ENCODE results near the gene PLA2G12B. TPM values are rescaled to one million over a fixed set of nuclear protein-coding genes. Genes with fewer than 3 reads are reported as not detected.
"Not testable (repeated sequence)": the region's sequence is repeated elsewhere in the genome, so short reads cannot be mapped to it uniquely, and the experiment has no call there.

The PLA2G12B gene
- total and polyA plus RNA-seq, 2 donors from 2014 or later, result 0.66 to 10.3 TPM

DNA sequence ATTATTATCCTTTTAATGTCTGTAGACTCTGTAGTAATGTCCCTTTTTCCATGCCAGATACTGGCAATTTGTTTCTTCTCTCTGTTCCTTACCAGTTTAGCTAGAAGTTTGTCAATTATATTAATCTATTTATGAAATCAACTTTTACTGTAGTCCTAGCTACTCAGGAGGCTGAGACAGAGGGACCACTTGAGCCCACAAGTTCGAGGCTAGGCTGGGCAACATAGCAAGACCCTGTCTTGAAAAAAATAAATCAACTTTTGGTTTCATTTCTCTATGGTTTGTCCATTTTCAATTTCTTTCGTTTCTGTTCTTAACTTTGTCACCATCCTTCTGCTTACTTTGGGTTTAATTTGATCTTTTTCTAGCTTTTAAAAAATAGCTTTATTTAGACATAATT, 42.5 kb upstream of the PLA2G12B start:
- Histone ChIP-seq H3K36me3 (ENCODE audit: control insufficient read depth in 2 of 3, insufficient read depth in 3 of 3, low read length in 3 of 3) (no peaks in the 10 kb centered on the region), H3K4me3 (ENCODE audit: low read length in 3 of 3) (no peak overlapping the region), H3K9me3 (ENCODE audit: control insufficient read depth in 2 of 3, insufficient read depth in 1 of 3, low read length in 3 of 3) (peaks cover 0 to 3% (median 0%) of the 10 kb centered on the region in 3 donors), H3K4me1 (ENCODE audit: control insufficient read depth in 2 of 3, insufficient read depth in 2 of 3, low read depth in 1 of 3, low read length in 3 of 3) (no peaks in the 10 kb centered on the region), H3K27ac (ENCODE audit: low read depth in 2 of 2, low read length in 2 of 2) (no peak overlapping the region), H3K9ac (ENCODE audit: low read length in 3 of 3) (no peak overlapping the region), H3K27me3 (ENCODE audit: control insufficient read depth, insufficient read depth, low read length) (no peaks in the 10 kb centered on the region)
- intact Hi-C loops (cut with DNase I), result no loop called here
- TF ChIP-seq, protein P1, sequence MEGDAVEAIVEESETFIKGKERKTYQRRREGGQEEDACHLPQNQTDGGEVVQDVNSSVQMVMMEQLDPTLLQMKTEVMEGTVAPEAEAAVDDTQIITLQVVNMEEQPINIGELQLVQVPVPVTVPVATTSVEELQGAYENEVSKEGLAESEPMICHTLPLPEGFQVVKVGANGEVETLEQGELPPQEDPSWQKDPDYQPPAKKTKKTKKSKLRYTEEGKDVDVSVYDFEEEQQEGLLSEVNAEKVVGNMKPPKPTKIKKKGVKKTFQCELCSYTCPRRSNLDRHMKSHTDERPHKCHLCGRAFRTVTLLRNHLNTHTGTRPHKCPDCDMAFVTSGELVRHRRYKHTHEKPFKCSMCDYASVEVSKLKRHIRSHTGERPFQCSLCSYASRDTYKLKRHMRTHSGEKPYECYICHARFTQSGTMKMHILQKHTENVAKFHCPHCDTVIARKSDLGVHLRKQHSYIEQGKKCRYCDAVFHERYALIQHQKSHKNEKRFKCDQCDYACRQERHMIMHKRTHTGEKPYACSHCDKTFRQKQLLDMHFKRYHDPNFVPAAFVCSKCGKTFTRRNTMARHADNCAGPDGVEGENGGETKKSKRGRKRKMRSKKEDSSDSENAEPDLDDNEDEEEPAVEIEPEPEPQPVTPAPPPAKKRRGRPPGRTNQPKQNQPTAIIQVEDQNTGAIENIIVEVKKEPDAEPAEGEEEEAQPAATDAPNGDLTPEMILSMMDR (IDR thresholded peaks at IDR 0.05; ENCODE audit: borderline replicate concordance, extremely low read depth, insufficient read depth), result no peak
- DNase-seq (no peak), FAIRE-seq (no peak)

GRCh38 chr10:72995459-72995858, 40.9 kb upstream of the PLA2G12B start:
- H3K4me1 ChIP-seq (ENCODE audit: control insufficient read depth in 2 of 3, insufficient read depth in 2 of 3, low read depth in 1 of 3, low read length in 3 of 3); H3K27ac ChIP-seq (ENCODE audit: low read depth in 2 of 2, low read length in 2 of 2); DNase-seq; H3K27me3 ChIP-seq (ENCODE audit: control insufficient read depth, insufficient read depth, low read length); H3K9ac ChIP-seq (ENCODE audit: low read length in 3 of 3); H3K9me3 ChIP-seq (ENCODE audit: control insufficient read depth in 2 of 3, insufficient read depth in 1 of 3, low read length in 3 of 3); H3K36me3 ChIP-seq (ENCODE audit: control insufficient read depth in 2 of 3, insufficient read depth in 3 of 3, low read length in 3 of 3); H3K4me3 ChIP-seq (ENCODE audit: low read length in 3 of 3); FAIRE-seq; intact Hi-C loops (cut with DNase I): not testable (repeated sequence)

DNA sequence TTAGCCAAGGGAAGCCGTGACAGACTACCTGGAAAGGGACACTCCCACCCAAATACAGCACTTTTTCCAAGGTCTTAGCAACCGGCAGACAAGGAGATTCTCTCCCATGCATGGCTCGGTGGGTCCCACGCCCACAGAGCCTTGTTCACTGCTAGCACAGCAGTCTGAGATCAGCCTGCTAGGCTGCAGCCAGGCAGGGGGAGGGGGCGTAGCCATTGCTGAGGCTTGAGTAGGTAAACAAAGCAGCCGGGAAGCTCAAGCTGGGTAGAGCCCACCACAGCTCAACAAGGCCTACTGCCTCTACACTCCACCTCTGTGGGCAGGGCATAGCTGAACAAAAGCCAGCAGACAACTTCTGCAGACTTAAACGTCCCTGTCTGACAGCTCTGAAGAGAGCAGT, 35.2 kb upstream of the PLA2G12B start:
- H3K9me3 ChIP-seq (ENCODE audit: control insufficient read depth in 2 of 3, insufficient read depth in 1 of 3, low read length in 3 of 3); H3K27ac ChIP-seq (ENCODE audit: low read depth in 2 of 2, low read length in 2 of 2); H3K4me3 ChIP-seq (ENCODE audit: low read length in 3 of 3); FAIRE-seq; H3K9ac ChIP-seq (ENCODE audit: low read length in 3 of 3); intact Hi-C loops (cut with DNase I); H3K36me3 ChIP-seq (ENCODE audit: control insufficient read depth in 2 of 3, insufficient read depth in 3 of 3, low read length in 3 of 3); H3K27me3 ChIP-seq (ENCODE audit: control insufficient read depth, insufficient read depth, low read length); H3K4me1 ChIP-seq (ENCODE audit: control insufficient read depth in 2 of 3, insufficient read depth in 2 of 3, low read depth in 1 of 3, low read length in 3 of 3); DNase-seq: not testable (repeated sequence)

DNA sequence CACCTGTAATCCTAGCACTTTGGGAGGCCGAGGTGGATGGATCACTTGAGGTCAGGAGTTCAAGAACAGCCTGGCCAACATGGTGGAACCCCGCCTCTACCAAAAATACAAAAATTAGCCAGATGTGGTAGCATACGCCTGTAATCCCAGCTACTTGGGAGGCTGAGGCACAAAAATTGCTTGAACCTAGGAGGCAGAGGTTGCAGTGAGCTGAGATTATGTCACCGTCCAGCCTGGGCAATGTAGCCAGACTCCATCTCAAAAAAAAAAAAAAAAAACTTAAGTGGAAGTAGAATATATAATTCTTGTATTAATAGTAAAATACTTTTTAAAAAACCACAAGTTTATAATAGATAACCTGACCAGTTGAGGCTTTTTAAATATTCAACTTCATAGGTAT, 30.0 kb upstream of the PLA2G12B start:
- H3K4me3 ChIP-seq (ENCODE audit: low read length in 3 of 3); H3K4me1 ChIP-seq (ENCODE audit: control insufficient read depth in 2 of 3, insufficient read depth in 2 of 3, low read depth in 1 of 3, low read length in 3 of 3); H3K27ac ChIP-seq (ENCODE audit: low read depth in 2 of 2, low read length in 2 of 2); H3K9me3 ChIP-seq (ENCODE audit: control insufficient read depth in 2 of 3, insufficient read depth in 1 of 3, low read length in 3 of 3); intact Hi-C loops (cut with DNase I); H3K36me3 ChIP-seq (ENCODE audit: control insufficient read depth in 2 of 3, insufficient read depth in 3 of 3, low read length in 3 of 3); H3K27me3 ChIP-seq (ENCODE audit: control insufficient read depth, insufficient read depth, low read length); DNase-seq; H3K9ac ChIP-seq (ENCODE audit: low read length in 3 of 3); FAIRE-seq: not testable (repeated sequence)

GRCh38 chr10:72981882-72982529, 27.4 kb upstream of the PLA2G12B start:
- H3K4me3 ChIP-seq (ENCODE audit: low read length in 3 of 3), result no peak overlapping the region
- TF ChIP-seq, protein P1 (IDR thresholded peaks at IDR 0.05; ENCODE audit: borderline replicate concordance, extremely low read depth, insufficient read depth), result no peak
- H3K27me3 ChIP-seq (ENCODE audit: control insufficient read depth, insufficient read depth, low read length), result no peaks in the 10 kb centered on the region
- H3K27ac ChIP-seq (ENCODE audit: low read depth in 2 of 2, low read length in 2 of 2), result no peak overlapping the region
- FAIRE-seq (no peak), DNase-seq (no peak)
- no peaks in the 10 kb centered on the region for H3K4me1 ChIP-seq (ENCODE audit: control insufficient read depth in 2 of 3, insufficient read depth in 2 of 3, low read depth in 1 of 3, low read length in 3 of 3)
- intact Hi-C loops (cut with DNase I), result no loop called here
- no peaks in the 10 kb centered on the region for H3K36me3 ChIP-seq (ENCODE audit: control insufficient read depth in 2 of 3, insufficient read depth in 3 of 3, low read length in 3 of 3)
- H3K9ac ChIP-seq (ENCODE audit: low read length in 3 of 3), result no peak overlapping the region
- H3K9me3 ChIP-seq (ENCODE audit: control insufficient read depth in 2 of 3, insufficient read depth in 1 of 3, low read length in 3 of 3), result peaks cover 0 to 10% (median 5%) of the 10 kb centered on the region in 3 donors
